Lower lobe of right lung (tissue), 2 donors: ENCODE results near the gene MALRD1. TPM values are rescaled to one million over a fixed set of nuclear protein-coding genes. Genes with fewer than 3 reads are reported as not detected.

Source experiments
- ATAC-seq, 2 donors: fragments of 200-7000 bp; cut with Tn5 transposase; one replicate each; pipeline ENCODE4 v1.9.1; 2020 to 2022; ENCODE audit warnings: mild to moderate bottlenecking in 2 of 2, moderate library complexity in 2 of 2
- DNase-seq: peaks from one replicate; pipeline ENCODE4 v3.0.0-alpha.2; 2020
- H3K27ac ChIP-seq: fragments of 200-600 bp; one replicate; pipeline ENCODE4 v1.8.0; 2022
- H3K27me3 ChIP-seq: fragments of 200-600 bp; one replicate; pipeline ENCODE4 v1.8.0; 2022; ENCODE audit warnings: low read depth
- H3K36me3 ChIP-seq: fragments of 200-600 bp; one replicate; pipeline ENCODE4 v1.8.0; 2022; ENCODE audit warnings: mild to moderate bottlenecking
- H3K4me1 ChIP-seq: fragments of 200-600 bp; one replicate; pipeline ENCODE4 v1.8.0; 2022
- H3K4me3 ChIP-seq: fragments of 200-600 bp; one replicate; pipeline ENCODE4 v1.8.0; 2022; ENCODE audit warnings: mild to moderate bottlenecking
- H3K9me3 ChIP-seq: fragments of 200-600 bp; one replicate; pipeline ENCODE4 v1.8.0; 2022
- CTCF ChIP-seq: fragments of 200-600 bp; IDR thresholded peaks from one replicate; pipeline ENCODE4 v1.8.0; 2022; ENCODE audit warnings: antibody characterized with exemption, mild to moderate bottlenecking
- intact Hi-C: fragments of 100-400 bp; cut with DNase I; formaldehyde crosslinking; loops from one replicate; pipeline ENCODE4 v1.11.0; 2022
- total RNA-seq: library from RNA; stranded (reverse); fragmentation: NEBNext Ultra II Directional; extraction: Animal tissue kit (Norgen Biotek cat#: 25700); gene quantifications from one replicate; pipeline ENCODE4 v1.2.1, GENCODE V29; 2021
- donor health status: DM: no; HTN: yes; CAD: no; lungs with severe emphysema.

The MALRD1 gene
- total RNA-seq, 1 donor from 2014 or later: 6.0 TPM

DNA sequence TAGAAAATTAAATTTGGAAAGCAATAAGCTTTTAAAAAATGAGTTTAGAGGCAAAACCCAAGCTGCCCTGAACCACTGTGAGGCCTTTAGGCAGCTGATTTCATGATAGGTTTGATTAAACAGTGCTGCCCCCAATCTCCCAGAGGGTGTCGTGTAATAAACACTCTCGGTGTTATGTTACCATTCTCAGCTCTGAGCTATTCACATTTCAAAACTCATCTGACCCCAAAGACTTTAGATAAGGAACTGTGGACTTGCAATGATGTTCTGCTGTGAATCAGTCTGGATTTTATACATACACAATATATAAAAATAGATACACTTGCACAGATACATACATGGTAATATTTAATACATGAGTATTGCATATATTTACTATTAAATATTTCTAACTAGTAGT is 120.4 kb downstream of the MALRD1 start:
- Histone ChIP-seq H3K27ac (no peak overlapping the region), H3K4me3 (no peak overlapping the region), H3K27me3 (no peaks in the 10 kb centered on the region), H3K4me1 (no peaks in the 10 kb centered on the region), H3K36me3 (no peaks in the 10 kb centered on the region), H3K9me3 (no peaks in the 10 kb centered on the region)
- DNase-seq: no peak
- intact Hi-C loops: no loop called here
- no peak for TF ChIP-seq CTCF
- no peak for ATAC-seq

DNA sequence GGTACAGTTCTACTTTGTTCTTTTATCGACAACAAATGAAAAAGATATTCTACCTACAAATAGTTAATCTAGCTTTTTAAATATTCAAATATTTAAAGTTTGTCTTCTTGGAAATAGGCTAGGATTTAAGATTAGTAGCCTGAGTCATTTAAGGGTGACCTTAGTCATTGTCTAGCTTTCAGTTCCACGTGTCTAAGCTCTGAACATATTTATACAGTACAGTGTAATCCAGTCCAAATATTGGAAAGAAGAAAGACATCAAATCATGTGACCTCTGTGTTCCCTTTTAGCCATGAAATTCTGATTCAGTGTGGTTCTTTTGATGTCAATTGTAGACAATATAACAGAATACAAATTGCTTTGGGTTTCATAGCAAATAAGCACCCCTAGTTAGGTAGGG is 121.1 kb downstream of the MALRD1 start:
- DNase-seq (no peak), ATAC-seq (no peak)
- TF ChIP-seq CTCF: no peak
- H3K36me3 ChIP-seq: no peaks in the 10 kb centered on the region
- intact Hi-C loops: no loop called here
- no peaks in the 10 kb centered on the region for H3K27me3 ChIP-seq
- no peaks in the 10 kb centered on the region for H3K9me3 ChIP-seq
- H3K4me1 ChIP-seq: no peaks in the 10 kb centered on the region
- no peak overlapping the region for H3K4me3 ChIP-seq
- no peak overlapping the region for H3K27ac ChIP-seq

GRCh38 chr10:19178675-19179074 is 130.1 kb downstream of the MALRD1 start:
- intact Hi-C loops: no loop called here
- no peak for ATAC-seq
- no peaks in the 10 kb centered on the region for H3K27me3 ChIP-seq
- no peaks in the 10 kb centered on the region for H3K36me3 ChIP-seq
- TF ChIP-seq CTCF: no peak
- no peak overlapping the region for H3K27ac ChIP-seq
- no peak overlapping the region for H3K4me3 ChIP-seq
- DNase-seq: no peak
- H3K4me1 ChIP-seq: no peaks in the 10 kb centered on the region
- H3K9me3 ChIP-seq: no peaks in the 10 kb centered on the region

GRCh38 chr10:19184891-19185290 is 136.3 kb downstream of the MALRD1 start:
- DNase-seq (no peak), ATAC-seq (no peak)
- no peak overlapping the region for H3K27ac ChIP-seq
- no peak overlapping the region for H3K4me3 ChIP-seq
- H3K9me3 ChIP-seq: no peaks in the 10 kb centered on the region
- H3K4me1 ChIP-seq: no peaks in the 10 kb centered on the region
- H3K27me3 ChIP-seq: no peaks in the 10 kb centered on the region
- intact Hi-C loops: no loop called here
- no peak for TF ChIP-seq CTCF
- H3K36me3 ChIP-seq: no peaks in the 10 kb centered on the region

- H3K36me3 ChIP-seq: no peaks in the 10 kb centered on the region
- peaks cover 4% of the 10 kb centered on the region for H3K9me3 ChIP-seq
- no peak overlapping the region for H3K4me3 ChIP-seq
- no peaks in the 10 kb centered on the region for H3K27me3 ChIP-seq
- no peaks in the 10 kb centered on the region for H3K4me1 ChIP-seq
- ATAC-seq: no peak
- DNase-seq: no peak
- intact Hi-C loops: no loop called here
- H3K27ac ChIP-seq: no peak overlapping the region
- TF ChIP-seq CTCF: no peak
Measured at GRCh38 chr10:19194866-19195265, 146.3 kb downstream of the MALRD1 start.

GRCh38 chr10:19195698-19196097 is 147.1 kb downstream of the MALRD1 start:
- DNase-seq (no peak), ATAC-seq (no peak)
- Histone ChIP-seq H3K9me3 (no peaks in the 10 kb centered on the region), H3K4me3 (no peak overlapping the region), H3K4me1 (no peaks in the 10 kb centered on the region), H3K27me3 (no peaks in the 10 kb centered on the region), H3K36me3 (no peaks in the 10 kb centered on the region), H3K27ac (no peak overlapping the region)
- TF ChIP-seq CTCF: no peak
- intact Hi-C loops: no loop called here
